NCI-H1105 treated with DMSO at 0.1 percent for 48 hours (cell line): Measurements from ENCODE around the gene EEFSEC.

ENCODE experiments used
- DNase-seq: peaks from one replicate; lab custom pipeline; 2025; lab: John Stamatoyannopoulos, UW

Gene EEFSEC

GRCh38 chr3:128217702-128218547 lies 64.6 kb downstream of the EEFSEC start:
- DNase-seq: no peak

DNA sequence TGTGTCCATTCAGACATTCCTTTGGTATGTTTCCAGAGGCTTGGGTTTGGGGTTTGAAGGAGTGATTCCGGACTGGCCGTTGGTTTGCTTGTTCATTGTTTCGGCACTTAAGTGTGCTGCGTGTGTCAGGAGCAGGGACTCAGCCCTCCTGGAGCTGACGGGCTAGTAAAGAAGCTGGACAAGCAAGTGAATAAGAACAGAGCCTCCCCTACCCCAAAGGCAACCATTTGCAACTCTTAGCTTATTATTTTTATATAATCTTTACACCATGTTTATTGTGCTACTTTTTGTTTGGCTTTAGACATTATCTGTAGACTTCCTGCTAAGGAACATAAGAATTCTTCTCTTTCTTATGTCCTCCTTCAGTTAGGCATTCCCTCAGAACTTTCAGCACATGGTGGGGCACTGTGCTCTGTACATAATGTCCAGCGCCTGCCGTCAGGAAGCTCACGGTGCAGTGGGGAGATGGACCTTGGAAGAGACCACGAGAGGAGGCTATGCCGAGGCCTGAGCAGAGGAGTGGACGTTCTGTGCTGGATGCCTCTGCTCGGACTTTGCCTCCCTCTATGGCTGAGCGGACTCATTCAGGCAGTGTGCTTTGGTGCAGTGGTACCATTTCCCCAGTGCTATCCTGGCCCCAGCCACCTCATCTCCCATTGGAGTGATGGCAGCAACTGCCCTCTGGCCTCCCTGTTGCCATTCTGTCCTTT lies 65.4 kb downstream of the EEFSEC start:
- no peak for DNase-seq

- no peak for DNase-seq
These were observed 68.0 kb downstream of the EEFSEC start for GRCh38 chr3:128221328-128221727.

DNA sequence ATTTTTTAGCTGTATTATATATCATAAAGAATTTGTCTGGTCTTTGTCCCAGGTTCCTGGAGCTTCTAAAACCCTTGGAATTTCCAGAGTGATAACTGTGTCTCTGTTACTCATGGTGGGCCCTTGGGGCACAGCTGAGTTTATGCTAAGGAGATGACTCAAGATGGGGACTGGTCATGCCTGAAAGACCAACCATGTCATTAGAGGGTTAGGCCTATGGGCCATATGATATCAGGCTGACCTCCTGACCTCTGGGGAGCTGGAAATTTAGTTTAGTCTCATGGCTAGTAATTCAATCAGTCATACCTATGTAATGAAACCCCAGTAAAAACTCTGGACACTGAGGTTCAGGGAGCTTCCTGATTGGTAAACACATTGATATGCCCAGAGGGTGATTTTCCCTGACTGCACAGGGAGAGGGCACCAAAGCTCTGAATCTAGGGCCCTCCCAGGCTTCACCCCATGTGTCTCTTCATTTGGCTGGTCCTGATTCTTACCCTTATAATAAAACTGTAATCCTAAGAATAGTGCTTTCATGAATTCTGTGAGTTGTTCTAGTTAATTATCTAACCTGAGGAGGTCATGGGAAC lies 69.6 kb downstream of the EEFSEC start:
- no peak for DNase-seq

DNA sequence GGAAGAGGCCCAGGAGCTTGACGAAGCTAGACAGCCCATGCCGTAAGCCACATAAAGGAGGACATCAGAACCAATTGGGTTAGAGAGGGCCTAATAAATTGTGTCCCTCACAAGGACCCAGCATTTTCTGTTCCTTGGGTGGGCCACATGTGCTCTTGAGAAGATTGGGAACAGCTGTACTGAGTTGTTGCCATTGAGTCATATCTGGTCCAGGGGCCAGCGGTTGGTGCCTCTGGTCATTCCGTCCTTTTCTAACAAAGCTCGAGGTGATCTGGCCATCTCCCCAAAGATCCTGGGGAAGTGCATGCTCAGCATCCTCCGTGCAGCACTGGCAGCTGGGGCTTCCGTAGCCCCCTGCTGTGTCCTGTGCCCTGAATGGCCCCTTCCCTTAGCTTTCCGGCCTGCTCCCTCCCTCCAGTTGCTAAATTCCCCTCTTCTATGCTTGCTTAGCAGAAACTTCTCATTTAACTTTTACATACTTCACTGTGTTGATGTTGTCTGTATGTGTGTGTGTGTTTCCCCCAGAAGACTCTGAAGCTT lies 73.0 kb downstream of the EEFSEC start:
- no peak for DNase-seq

DNA sequence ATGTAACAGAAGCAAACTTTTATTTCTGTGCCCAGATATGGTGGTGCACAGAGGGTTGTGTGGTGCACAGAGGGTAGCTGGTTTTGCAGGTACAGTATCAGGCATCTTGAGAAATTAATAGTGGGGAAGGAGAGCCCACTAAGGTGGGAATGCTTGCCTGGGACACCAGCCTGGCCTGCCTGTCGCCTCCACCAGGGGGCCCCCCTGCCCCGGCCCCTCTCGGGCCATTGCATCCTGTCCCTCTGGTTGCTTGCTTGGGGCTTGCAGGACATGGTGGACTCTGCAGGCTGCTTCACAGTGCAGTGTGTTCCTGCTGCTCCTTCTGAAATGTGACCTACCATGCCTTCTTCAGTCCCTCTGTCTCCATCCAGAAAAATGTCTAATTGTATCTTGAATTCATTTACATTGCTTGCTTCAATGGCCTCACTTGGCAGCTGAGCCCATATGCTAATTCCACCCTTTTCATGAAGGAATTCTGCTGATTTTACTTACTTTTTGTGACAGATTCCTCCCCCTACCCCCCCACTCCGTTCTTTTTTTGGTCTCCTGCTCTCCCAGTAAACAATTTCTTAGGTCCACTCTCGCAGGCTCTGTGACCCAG lies 73.6 kb downstream of the EEFSEC start:
- no peak for DNase-seq

GRCh38 chr3:128227507-128227906 lies 74.2 kb downstream of the EEFSEC start:
- no peak for DNase-seq

DNA sequence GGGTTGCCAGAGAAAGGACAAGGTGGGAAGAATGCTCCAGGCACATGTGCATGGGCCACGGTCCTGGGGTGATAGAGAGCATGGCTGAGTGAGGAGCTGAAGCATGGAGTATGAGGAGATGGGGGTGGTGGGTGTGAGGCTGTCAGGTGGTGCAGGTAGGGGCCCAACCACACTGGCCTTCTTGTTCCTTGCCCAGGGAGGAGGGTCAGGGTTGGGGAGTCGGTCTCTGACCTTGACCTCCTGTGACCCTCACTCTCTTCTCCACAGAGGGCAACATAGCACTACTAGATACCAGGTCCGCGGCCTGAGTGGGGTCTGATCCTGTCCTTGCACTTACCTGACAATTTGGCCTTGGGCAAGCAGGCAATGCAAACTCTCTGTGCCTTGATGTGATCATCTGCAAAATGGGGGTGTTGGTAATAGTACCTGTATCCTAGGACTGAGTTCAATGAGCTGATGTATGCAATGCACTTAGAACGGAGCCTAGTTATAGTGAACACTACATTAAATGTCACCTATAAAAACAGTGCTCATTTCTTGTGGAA lies 75.2 kb downstream of the EEFSEC start:
- no peak for DNase-seq

- no peak for DNase-seq
These were observed 76.0 kb downstream of the EEFSEC start for GRCh38 chr3:128229106-128229857.

DNA sequence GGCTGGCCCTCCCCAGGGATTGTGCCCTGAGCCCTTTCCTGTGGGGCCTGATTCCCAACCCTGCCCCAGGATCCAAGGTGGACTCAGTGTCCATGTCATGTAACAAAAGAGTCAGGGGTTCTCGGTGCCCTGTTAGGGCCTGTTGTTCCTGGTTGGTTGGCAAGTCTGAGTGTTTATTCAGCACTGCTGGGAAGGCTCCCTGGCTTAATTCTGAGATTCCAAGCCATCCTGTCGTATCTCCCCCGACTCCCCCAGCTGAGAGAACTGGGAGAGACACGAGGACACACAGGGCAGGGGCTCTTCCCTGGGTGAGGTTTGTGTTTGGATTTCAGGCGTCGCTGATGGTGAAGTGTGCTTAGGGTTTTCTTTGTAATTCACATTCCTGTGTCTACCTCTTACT lies 78.3 kb downstream of the EEFSEC start:
- no peak for DNase-seq

DNA sequence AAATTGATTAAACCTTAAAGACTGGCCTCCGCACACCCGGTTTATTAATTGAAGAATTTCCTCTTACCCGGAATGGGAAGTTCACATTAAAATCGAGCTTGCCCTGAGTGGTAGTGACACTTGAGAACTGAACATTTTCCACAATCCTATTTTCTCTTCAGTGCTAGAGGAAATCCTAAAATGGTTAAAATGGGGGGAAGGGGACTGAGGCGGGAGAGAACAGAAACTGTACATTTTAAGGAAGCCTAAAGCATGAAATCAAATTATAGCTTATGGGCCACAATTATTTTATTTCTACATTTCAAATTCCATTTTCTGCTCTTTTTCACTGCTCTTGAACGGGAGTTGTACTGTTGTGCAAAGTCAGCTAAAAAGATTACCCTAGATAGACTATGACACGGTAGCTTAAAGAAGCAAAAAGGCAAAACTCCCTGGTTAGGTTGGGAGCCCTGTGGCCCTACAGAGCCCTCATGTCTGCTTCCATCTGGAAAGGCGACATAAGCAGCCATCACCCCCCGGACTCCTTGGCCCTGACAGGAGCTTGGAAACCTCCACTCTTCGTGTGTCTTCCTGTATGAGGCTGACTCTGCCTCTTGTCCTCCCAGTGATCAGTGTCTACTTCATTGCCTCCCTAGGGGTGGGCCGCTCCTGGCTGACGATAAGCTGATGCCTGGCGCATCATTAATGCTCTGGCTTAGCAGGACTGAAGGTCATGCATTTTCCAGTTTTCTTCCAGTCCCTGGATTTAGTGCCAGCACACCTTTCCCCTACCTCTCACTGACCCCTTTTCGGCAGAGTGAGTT lies 79.3 kb downstream of the EEFSEC start:
- DNase-seq: no peak

DNA sequence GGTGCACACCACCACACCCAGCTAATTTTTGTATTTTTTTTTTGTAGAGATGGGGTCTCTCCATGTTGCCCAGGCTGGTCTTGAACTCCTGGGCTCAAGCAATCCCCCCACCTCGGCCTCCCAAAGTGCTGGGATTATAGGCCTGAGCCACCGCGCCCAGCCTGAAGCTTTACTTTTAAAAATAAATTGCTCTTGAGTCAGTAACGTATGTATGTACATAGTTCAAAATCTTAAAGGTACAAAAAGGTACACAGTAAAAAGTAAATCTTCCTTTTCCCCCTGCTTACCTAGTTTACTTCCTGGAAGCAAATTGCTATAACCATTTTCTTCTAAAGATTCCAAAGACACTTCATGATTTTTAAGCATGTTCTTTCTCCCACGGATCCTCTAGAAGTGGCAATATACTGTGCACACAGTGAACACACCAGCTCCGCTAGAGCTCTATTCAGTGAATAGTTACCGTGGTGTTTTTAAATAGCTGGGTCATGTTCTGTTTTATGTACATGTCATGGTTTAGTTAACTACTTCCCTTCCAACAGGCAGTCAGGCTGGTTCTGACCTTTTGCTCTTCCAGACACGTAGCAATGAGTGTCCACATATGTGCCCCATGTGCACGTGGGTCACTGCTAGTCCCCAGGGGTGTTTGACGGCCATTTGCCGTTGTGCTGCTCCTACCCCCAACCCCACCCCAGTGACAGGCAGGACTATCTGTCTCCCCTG lies 82.1 kb downstream of the EEFSEC start:
- no peak for DNase-seq

DNA sequence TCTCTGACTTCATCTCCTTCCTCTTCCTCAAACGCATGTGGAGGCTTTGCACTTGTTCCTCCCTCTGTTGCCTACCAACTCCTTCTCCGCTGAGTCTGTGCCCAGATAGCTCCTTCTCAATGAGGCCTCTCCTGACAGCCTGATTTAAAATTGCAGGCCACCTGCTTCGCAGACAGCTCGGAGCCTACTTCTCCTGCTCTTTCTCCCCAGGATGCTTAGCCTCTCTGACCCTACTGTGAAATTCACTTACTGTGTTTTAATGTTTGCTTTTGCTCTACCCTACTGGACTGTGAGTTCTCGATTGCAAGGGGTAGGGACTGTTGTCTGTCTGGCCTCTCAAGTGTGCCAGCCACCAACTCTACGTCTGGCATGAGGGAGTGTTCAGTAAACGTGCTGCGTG lies 83.4 kb downstream of the EEFSEC start:
- peak; percentile 76 for DNase-seq

DNA sequence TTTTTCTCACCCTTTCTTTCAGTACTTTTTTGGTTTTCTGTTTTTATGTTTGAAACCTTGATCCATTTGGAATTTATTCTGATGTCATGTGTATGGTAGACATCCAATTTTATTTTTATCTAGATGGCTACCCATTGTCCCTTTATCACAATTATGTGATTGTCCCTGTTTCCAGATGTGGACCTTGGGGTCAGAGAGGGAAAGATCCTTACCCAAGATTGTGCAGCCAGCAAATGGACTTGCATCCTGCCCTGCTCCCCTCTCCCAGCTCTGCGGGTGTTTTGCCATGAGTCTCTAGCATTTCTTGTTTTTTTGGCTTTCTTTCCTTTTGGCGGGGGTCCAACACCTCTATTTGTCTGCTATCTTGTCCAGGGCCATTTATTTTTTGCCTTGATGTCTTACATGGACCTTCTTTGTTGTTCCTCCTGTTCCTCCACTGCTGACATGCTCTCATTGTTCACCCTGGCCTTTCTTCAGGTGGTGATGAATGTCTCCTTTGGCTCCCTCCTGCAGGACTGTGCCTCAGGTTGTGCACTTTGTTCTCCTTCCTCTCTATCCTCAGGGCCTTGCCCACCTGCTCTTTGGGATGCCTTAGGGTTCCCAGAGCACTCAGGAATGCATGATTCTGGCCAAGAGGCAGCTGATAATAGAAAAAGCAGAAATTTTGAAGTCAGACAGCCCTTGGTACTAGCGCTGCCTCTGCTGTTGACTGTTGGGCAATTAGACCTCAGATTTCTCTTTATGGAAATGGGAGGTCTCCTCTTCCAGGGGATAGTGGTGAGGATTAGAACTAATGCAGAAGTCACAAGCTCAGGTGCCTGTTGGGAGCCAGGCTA lies 84.3 kb downstream of the EEFSEC start:
- peak; percentile 17 for DNase-seq

- DNase-seq: no peak
These were observed 84.9 kb downstream of the EEFSEC start for GRCh38 chr3:128238184-128238489.

DNA sequence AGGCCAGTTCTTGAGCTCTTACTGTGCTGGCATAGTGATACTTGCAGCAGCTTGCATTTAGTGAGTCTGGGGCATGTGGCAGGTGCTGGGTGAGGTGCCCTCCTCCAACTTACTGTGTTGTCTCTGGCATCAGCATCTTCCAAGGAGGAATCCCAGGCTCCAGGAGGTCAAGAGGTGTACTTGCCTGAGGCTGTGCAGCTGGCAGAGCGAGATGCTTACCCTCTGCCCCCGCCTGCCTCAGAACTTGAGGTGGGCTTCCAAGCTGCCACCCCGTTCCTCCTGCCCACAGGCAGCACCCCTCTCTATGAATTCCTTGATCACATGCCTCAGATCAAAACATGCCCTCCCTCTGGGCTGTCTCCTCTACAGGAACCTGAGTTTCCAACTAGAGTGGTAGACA lies 86.0 kb downstream of the EEFSEC start:
- DNase-seq: no peak

DNA sequence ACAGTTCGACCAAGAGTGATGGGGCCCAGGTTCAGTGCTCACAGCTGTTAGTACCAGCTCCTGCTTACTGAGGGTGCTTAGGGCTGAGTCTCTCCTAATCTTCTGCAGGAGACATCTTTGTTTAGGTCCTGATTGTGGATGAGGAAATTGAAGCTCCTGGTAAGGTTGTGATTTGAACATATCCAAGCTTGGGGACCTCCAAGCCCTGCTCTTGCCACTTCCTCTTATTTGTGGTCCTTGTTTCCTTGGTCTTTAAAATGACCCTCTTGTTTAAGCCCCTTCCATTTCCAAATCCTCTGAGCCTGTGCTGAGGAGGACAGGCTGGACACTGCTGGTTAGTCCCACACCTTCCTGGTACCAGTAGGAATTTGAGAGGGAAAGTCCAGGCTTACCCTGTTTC lies 87.0 kb downstream of the EEFSEC start:
- no peak for DNase-seq

DNA sequence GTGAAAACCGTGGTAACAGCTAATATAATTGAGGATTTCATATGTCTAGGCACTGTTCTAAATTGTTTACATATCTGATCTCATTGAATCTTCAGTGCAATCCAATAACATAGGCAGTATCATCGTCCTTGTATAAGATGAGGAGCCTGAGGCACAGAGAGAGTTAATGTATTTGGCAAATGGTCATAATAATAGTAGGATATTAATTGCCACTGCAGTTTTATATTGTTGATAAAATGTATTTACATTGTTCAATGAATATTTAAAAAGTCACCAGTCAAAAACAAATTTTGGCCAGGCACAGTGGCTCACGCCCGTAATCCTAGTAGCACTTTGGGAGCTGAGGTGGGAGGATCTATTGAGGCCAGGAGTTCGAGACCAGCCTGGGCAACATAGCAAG lies 88.5 kb downstream of the EEFSEC start:
- no peak for DNase-seq
